Hepatocyte (in vitro differentiated cells): Measurements from ENCODE around the gene TMEM209. TPM values are rescaled to one million over a fixed set of nuclear protein-coding genes. Genes with fewer than 3 reads are reported as not detected.
A peak's percentile ranks its signal among the peaks of the same experiment; 100 is the strongest.

Source experiments
- DNase-seq: peaks from one replicate; pipeline ENCODE4 v3.0.0-alpha.2; 2016; ENCODE audit warnings: low spot score
- H2AFZ ChIP-seq: fragments of 200-600 bp; sonication (generic); 2 replicates; pipeline ENCODE4 v1.6.0; 2016; ENCODE audit warnings: antibody characterized with exemption, mild to moderate bottlenecking
- H3K27ac ChIP-seq: fragments of 200-600 bp; sonication (generic); 2 replicates; pipeline ENCODE4 v1.5.1; 2016; ENCODE audit warnings: mild to moderate bottlenecking
- H3K27me3 ChIP-seq: fragments of 200-600 bp; sonication (generic); 2 replicates; pipeline ENCODE4 v1.6.1; 2016
- H3K36me3 ChIP-seq: fragments of 200-600 bp; sonication (generic); replicated peaks from 2 replicates; pipeline ENCODE4 v1.5.1; 2016; ENCODE audit warnings: low read depth; ENCODE audit not compliant: insufficient read depth
- H3K4me1 ChIP-seq: fragments of 200-600 bp; sonication (generic); 2 replicates; pipeline ENCODE4 v1.5.1; 2016; ENCODE audit warnings: mild to moderate bottlenecking, moderate library complexity; ENCODE audit not compliant: insufficient read depth
- H3K4me2 ChIP-seq: fragments of 200-600 bp; sonication (generic); 2 replicates; pipeline ENCODE4 v1.6.0; 2016
- H3K4me3 ChIP-seq: fragments of 200-600 bp; sonication (generic); 2 replicates; pipeline ENCODE4 v1.5.1; 2016; ENCODE audit warnings: mild to moderate bottlenecking
- H3K79me2 ChIP-seq: fragments of 200-600 bp; sonication (generic); 2 replicates; pipeline ENCODE4 v1.6.0; 2017; ENCODE audit warnings: mild to moderate bottlenecking
- H3K9me2 ChIP-seq: fragments of 200-600 bp; sonication (generic); replicated peaks from 2 replicates; pipeline ENCODE4 v1.6.0; 2017; ENCODE audit warnings: mild to moderate bottlenecking; ENCODE audit not compliant: insufficient read depth
- H3K9me3 ChIP-seq: fragments of 200-600 bp; sonication (generic); 2 replicates; pipeline ENCODE4 v1.5.1; 2016; ENCODE audit warnings: low read depth, mild to moderate bottlenecking
- H4K20me1 ChIP-seq: fragments of 200-600 bp; sonication (generic); 2 replicates; pipeline ENCODE4 v1.6.0; 2016; ENCODE audit warnings: mild to moderate bottlenecking; ENCODE audit not compliant: insufficient read depth, poor library complexity, severe bottlenecking
- EZH2 ChIP-seq: fragments of 200-600 bp; sonication (generic); IDR thresholded peaks from 2 replicates; pipeline ENCODE4 v1.6.1; 2016; ENCODE audit warnings: antibody characterized with exemption, mild to moderate bottlenecking, borderline replicate concordance
- EZH2phosphoT487 ChIP-seq: fragments of 200-600 bp; sonication (generic); IDR thresholded peaks from one replicate; pipeline ENCODE4 v1.6.1; 2018; ENCODE audit warnings: antibody characterized with exemption, mild to moderate bottlenecking, low read depth, moderate library complexity; ENCODE audit not compliant: unreplicated experiment, severe bottlenecking
- WGBS: methylation state at CpG from one replicate; pipeline ENCODE4 v1.1.6; 2016; ENCODE audit warnings: low lambda C conversion rate; ENCODE audit errors: missing lambda C conversion rate; 5-methylcytosine and 5-hydroxymethylcytosine counted together
- polyA plus RNA-seq: library from polyadenylated mRNA; unstranded; fragments of >200 nt; fragmentation: Nextera tagmentation; extraction: Ambion mirVana; gene quantifications from 2 replicates; pipeline ENCODE4 v1.2.1, GENCODE V29; 2016
- total RNA-seq: library from RNA; depleted of rRNA; stranded (reverse); fragments of >200 nt; gene quantifications from 2 replicates; pipeline ENCODE4 v1.2.3, GENCODE V29; 2014
- TF ChIP-seq, protein P1 (sequence below): fragments of 200-600 bp; sonication (generic); IDR thresholded peaks from 2 replicates; pipeline ENCODE4 v1.5.1; 2016; ENCODE audit warnings: antibody characterized with exemption, mild to moderate bottlenecking; ENCODE audit not compliant: poor library complexity

Gene TMEM209
- total and polyA plus RNA-seq, 2 experiments from 2014 or later = 14.2 to 16.1 TPM

DNA sequence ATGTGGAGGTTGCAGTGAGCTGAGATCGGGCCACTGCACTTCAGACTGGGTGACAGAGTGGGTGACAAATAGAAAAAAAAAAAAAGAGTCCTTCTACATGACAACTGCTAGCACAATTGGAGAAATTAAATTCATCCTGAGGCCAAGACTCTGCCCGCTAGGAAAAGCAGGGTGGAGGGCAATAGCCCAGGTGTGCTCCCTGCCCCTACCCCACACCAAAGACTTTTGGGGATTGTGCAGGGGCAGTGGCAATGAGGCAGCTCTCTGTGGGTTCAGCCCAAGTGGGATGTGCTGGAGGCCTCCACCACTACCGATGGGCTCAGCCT, 61.3 kb downstream of the TMEM209 start:
- no peak for DNase-seq
- Histone ChIP-seq H2AFZ (no peak overlapping the region), H4K20me1 (no peaks in the 10 kb centered on the region), H3K4me3 (no peak overlapping the region), H3K9me2 (no peaks in the 10 kb centered on the region), H3K27ac (peak overlapping the region; percentile 81), H3K27me3 (no peaks in the 10 kb centered on the region), H3K4me2 (peak overlapping the region; percentile 38), H3K79me2 (no peaks in the 10 kb centered on the region), H3K9me3 (no peaks in the 10 kb centered on the region), H3K4me1 (peaks cover 33% of the 10 kb centered on the region), H3K36me3 (no peaks in the 10 kb centered on the region)
- 90% methylated on average over 3 of the region's 3 CpGs for WGBS
- TF ChIP-seq, protein P1, sequence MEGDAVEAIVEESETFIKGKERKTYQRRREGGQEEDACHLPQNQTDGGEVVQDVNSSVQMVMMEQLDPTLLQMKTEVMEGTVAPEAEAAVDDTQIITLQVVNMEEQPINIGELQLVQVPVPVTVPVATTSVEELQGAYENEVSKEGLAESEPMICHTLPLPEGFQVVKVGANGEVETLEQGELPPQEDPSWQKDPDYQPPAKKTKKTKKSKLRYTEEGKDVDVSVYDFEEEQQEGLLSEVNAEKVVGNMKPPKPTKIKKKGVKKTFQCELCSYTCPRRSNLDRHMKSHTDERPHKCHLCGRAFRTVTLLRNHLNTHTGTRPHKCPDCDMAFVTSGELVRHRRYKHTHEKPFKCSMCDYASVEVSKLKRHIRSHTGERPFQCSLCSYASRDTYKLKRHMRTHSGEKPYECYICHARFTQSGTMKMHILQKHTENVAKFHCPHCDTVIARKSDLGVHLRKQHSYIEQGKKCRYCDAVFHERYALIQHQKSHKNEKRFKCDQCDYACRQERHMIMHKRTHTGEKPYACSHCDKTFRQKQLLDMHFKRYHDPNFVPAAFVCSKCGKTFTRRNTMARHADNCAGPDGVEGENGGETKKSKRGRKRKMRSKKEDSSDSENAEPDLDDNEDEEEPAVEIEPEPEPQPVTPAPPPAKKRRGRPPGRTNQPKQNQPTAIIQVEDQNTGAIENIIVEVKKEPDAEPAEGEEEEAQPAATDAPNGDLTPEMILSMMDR = no peak
- TF ChIP-seq EZH2 (no peak), EZH2phosphoT487 (no peak)

- Histone ChIP-seq H3K79me2 (no peaks in the 10 kb centered on the region), H3K27me3 (no peaks in the 10 kb centered on the region), H3K27ac (peak overlapping the region; percentile 81), H3K4me2 (no peak overlapping the region), H3K4me1 (peaks cover 33% of the 10 kb centered on the region), H2AFZ (no peak overlapping the region), H3K9me2 (no peaks in the 10 kb centered on the region), H3K9me3 (no peaks in the 10 kb centered on the region), H3K4me3 (no peak overlapping the region), H4K20me1 (no peaks in the 10 kb centered on the region), H3K36me3 (no peaks in the 10 kb centered on the region)
- DNase-seq = no peak
- TF ChIP-seq EZH2phosphoT487 = no peak
- WGBS = 95% methylated on average over 5 of the region's 5 CpGs
Observed at GRCh38 chr7:130143334-130143732, 61.9 kb downstream of the TMEM209 start.

- H2AFZ ChIP-seq = no peak overlapping the region
- WGBS = 94% methylated on average over 14 of the region's 14 CpGs
- peak overlapping the region; percentile 60 for H3K27ac ChIP-seq
- H3K36me3 ChIP-seq = no peaks in the 10 kb centered on the region
- no peak overlapping the region for H3K4me2 ChIP-seq
- no peaks in the 10 kb centered on the region for H3K9me2 ChIP-seq
- no peaks in the 10 kb centered on the region for H4K20me1 ChIP-seq
- H3K27me3 ChIP-seq = no peaks in the 10 kb centered on the region
- H3K9me3 ChIP-seq = no peaks in the 10 kb centered on the region
- DNase-seq = no peak
- H3K4me3 ChIP-seq = no peak overlapping the region
- peaks cover 33% of the 10 kb centered on the region for H3K4me1 ChIP-seq
- TF ChIP-seq, protein P1 = no peak
- no peak for TF ChIP-seq EZH2
- no peak for TF ChIP-seq EZH2phosphoT487
- no peaks in the 10 kb centered on the region for H3K79me2 ChIP-seq
Observed at GRCh38 chr7:130142654-130143333, 62.4 kb downstream of the TMEM209 start.

GRCh38 chr7:130141884-130142653, 63.1 kb downstream of the TMEM209 start:
- TF ChIP-seq EZH2phosphoT487 (no peak), EZH2 (no peak)
- TF ChIP-seq, protein P1 = no peak
- Histone ChIP-seq H4K20me1 (no peaks in the 10 kb centered on the region), H3K36me3 (no peaks in the 10 kb centered on the region), H2AFZ (peak overlapping the region; percentile 32), H3K4me1 (peaks cover 33% of the 10 kb centered on the region), H3K27me3 (no peaks in the 10 kb centered on the region), H3K79me2 (no peaks in the 10 kb centered on the region), H3K9me2 (no peaks in the 10 kb centered on the region), H3K4me3 (no peak overlapping the region), H3K4me2 (peak overlapping the region; percentile 80), H3K27ac (peak overlapping the region; percentile 60), H3K9me3 (no peaks in the 10 kb centered on the region)
- 71% methylated on average over 17 of the region's 17 CpGs for WGBS
- no peak for DNase-seq
